A204.1 (cell line): ENCODE measurements around the gene LPGAT1.
"Not testable (repeated sequence)": the region's sequence is repeated elsewhere in the genome, so short reads cannot be mapped to it uniquely, and the experiment has no call there.

Experiments
- FAIRE-seq: peaks from 2 replicates; lab custom pipeline; 2012; peaks lifted over from hg19 to GRCh38; lab: Jason Lieb, UNC

LPGAT1 gene

GRCh38 chr1:211830328-211831142, at the start of gene LPGAT1:
LPGAT1 (minus strand) TSS chr1:211830763; CDS start chr1:211829296, 1,467 bp downstream.
- no peak for FAIRE-seq

- FAIRE-seq, result no peak
Measured at GRCh38 chr1:211879475-211879874, 48.9 kb upstream of the LPGAT1 start.

GRCh38 chr1:211876851-211877590, 46.5 kb upstream of the LPGAT1 start:
- no peak for FAIRE-seq

- FAIRE-seq, result no peak
Measured at GRCh38 chr1:211875541-211875940, 45.0 kb upstream of the LPGAT1 start.

GRCh38 chr1:211874521-211875347, 44.2 kb upstream of the LPGAT1 start:
- no peak for FAIRE-seq

- FAIRE-seq, result not testable (repeated sequence)
Measured at GRCh38 chr1:211873731-211874130, 43.2 kb upstream of the LPGAT1 start.

- no peak for FAIRE-seq
Measured at GRCh38 chr1:211870156-211870555, 39.6 kb upstream of the LPGAT1 start.

- FAIRE-seq, result no peak
Measured at GRCh38 chr1:211865180-211865579, 34.6 kb upstream of the LPGAT1 start.

GRCh38 chr1:211859405-211859804, 28.8 kb upstream of the LPGAT1 start:
- no peak for FAIRE-seq

GRCh38 chr1:211851174-211851573, 20.6 kb upstream of the LPGAT1 start:
- no peak for FAIRE-seq

- peak; percentile 63 for FAIRE-seq
Measured at GRCh38 chr1:211843507-211844298, 13.1 kb upstream of the LPGAT1 start.

GRCh38 chr1:211843018-211843417, 12.5 kb upstream of the LPGAT1 start:
- no peak for FAIRE-seq

GRCh38 chr1:211842518-211842917, 12.0 kb upstream of the LPGAT1 start:
- no peak for FAIRE-seq

- no peak for FAIRE-seq
Measured at GRCh38 chr1:211839106-211839505, 8.5 kb upstream of the LPGAT1 start.

- no peak for FAIRE-seq
Measured at GRCh38 chr1:211833174-211833820, 2.7 kb upstream of the LPGAT1 start.

GRCh38 chr1:211832661-211833060, 2.1 kb upstream of the LPGAT1 start:
- no peak for FAIRE-seq

- FAIRE-seq, result no peak
Measured at GRCh38 chr1:211831558-211832323, 1.2 kb upstream of the LPGAT1 start.

- FAIRE-seq, result no peak
Measured at GRCh38 chr1:211830055-211830327, 572 bp downstream of the LPGAT1 start.

GRCh38 chr1:211829343-211830054, 1.1 kb downstream of the LPGAT1 start:
- no peak for FAIRE-seq
